IMR-90 (cell line): ENCODE measurements around the gene GADD45GIP1. TPM values are rescaled to one million over a fixed set of nuclear protein-coding genes. Genes with fewer than 3 reads are reported as not detected.

Source experiments
- ATAC-seq: fragments of 200-7000 bp; cut with Tn5 transposase; 2 replicates; pipeline ENCODE4 v1.9.1; 2020; ENCODE audit warnings: low read depth, mild to moderate bottlenecking, moderate library complexity
- BruUV-seq: library from RNA; stranded (reverse); fragments of 400-500 nt; replicated peaks from 2 replicates; lab custom pipeline; 2021; lab: Mats Ljungman, UMichigan
- CTCF ChIA-PET: fragments of 300-600 bp; formaldehyde crosslinking; extraction: SDS; loops from one replicate; lab custom pipeline; 2021; ENCODE audit warnings: antibody characterized with exemption; lab: Yijun Ruan, JAX
- POLR2A ChIA-PET: fragments of 300-600 bp; sonication (Branson Sonifier 250); formaldehyde crosslinking; loops from one replicate; lab custom pipeline; 2022; ENCODE audit warnings: antibody characterized with exemption; ENCODE audit not compliant: unreplicated experiment; lab: Charles Lee
- DNase-seq: peaks from one replicate; pipeline ENCODE4 v3.0.0; 2013
- H2AFZ ChIP-seq: replicated peaks from 2 replicates; pipeline ENCODE3; 2013; ENCODE audit warnings: low read length, mild to moderate bottlenecking; ENCODE audit not compliant: poor library complexity
- H2AK5ac ChIP-seq: 2 replicates; pipeline ENCODE4 v1.6.1; 2013; ENCODE audit warnings: low read depth, low read length, inconsistent platforms
- H2AK9ac ChIP-seq: replicated peaks from 2 replicates; pipeline ENCODE3; 2013; ENCODE audit warnings: mild to moderate bottlenecking, low read depth, low read length, moderate library complexity; ENCODE audit not compliant: poor library complexity
- H2BK120ac ChIP-seq: 2 replicates; pipeline ENCODE4 v1.6.1; 2013; ENCODE audit warnings: low read depth, low read length, inconsistent platforms
- H2BK15ac ChIP-seq: 3 replicates; pipeline ENCODE4 v1.6.1; 2013; ENCODE audit warnings: low read depth, low read length, inconsistent platforms
- H2BK20ac ChIP-seq: 2 replicates; pipeline ENCODE4 v1.6.1; 2013; ENCODE audit warnings: low read depth, mild to moderate bottlenecking, inconsistent platforms, low read length, moderate library complexity
- H2BK5ac ChIP-seq: 2 replicates; pipeline ENCODE4 v1.6.1; 2013; ENCODE audit warnings: mild to moderate bottlenecking, low read depth, low read length, inconsistent platforms; ENCODE audit not compliant: poor library complexity, severe bottlenecking
- H3K14ac ChIP-seq: replicated peaks from 2 replicates; pipeline ENCODE4 v1.6.1; 2013; ENCODE audit warnings: low read depth, low read length, inconsistent platforms
- H3K18ac ChIP-seq: 2 replicates; pipeline ENCODE4 v1.6.1; 2013; ENCODE audit warnings: low read depth, low read length, control low read depth
- H3K23ac ChIP-seq: 2 replicates; pipeline ENCODE4 v1.6.1; 2013; ENCODE audit warnings: low read depth, low read length, inconsistent platforms
- H3K27ac ChIP-seq: 2 replicates; pipeline ENCODE4 v1.5.1; 2013; ENCODE audit warnings: mild to moderate bottlenecking, control low read depth, low read length; ENCODE audit not compliant: insufficient read depth
- H3K27me3 ChIP-seq: 2 replicates; pipeline ENCODE4 v1.6.1; 2013; ENCODE audit warnings: low read length; ENCODE audit not compliant: control insufficient read depth, insufficient read depth
- H3K36me3 ChIP-seq: 2 replicates; pipeline ENCODE4 v1.6.1; 2013; ENCODE audit warnings: low read length, mixed read lengths; ENCODE audit not compliant: control insufficient read depth, insufficient read depth
- H3K4ac ChIP-seq: 2 replicates; pipeline ENCODE4 v1.6.1; 2013; ENCODE audit warnings: low read depth, low read length, inconsistent platforms
- H3K4me1 ChIP-seq: 2 replicates; pipeline ENCODE4 v1.6.1; 2013; ENCODE audit warnings: low read length, mixed read lengths; ENCODE audit not compliant: control insufficient read depth, insufficient read depth
- H3K4me2 ChIP-seq: 2 replicates; pipeline ENCODE4 v1.6.1; 2013; ENCODE audit warnings: low read depth, mild to moderate bottlenecking, control low read depth, low read length, moderate library complexity
- H3K4me3 ChIP-seq: 2 replicates; pipeline ENCODE4 v1.5.1; 2013; ENCODE audit warnings: low read depth, mild to moderate bottlenecking, control low read depth, low read length, moderate library complexity; ENCODE audit not compliant: insufficient read depth
- H3K56ac ChIP-seq: 2 replicates; pipeline ENCODE4 v1.6.1; 2013; ENCODE audit warnings: low read length, inconsistent platforms; ENCODE audit not compliant: insufficient read depth; ENCODE audit errors: extremely low read depth
- H3K79me1 ChIP-seq, 2 experiments: 2 replicates each; pipeline ENCODE4 v1.6.1; 2013; ENCODE audit warnings: low read length in 2 of 2, inconsistent platforms in 1 of 2, low read depth in 1 of 2
- H3K9ac ChIP-seq: 2 replicates; pipeline ENCODE4 v1.6.1; 2013; ENCODE audit warnings: low read depth, low read length, control low read depth
- H3K9me1 ChIP-seq: 2 replicates; pipeline ENCODE4 v1.6.1; 2013; ENCODE audit warnings: low read length, inconsistent platforms; ENCODE audit not compliant: insufficient read depth
- H3K9me3 ChIP-seq: 2 replicates; pipeline ENCODE4 v1.6.1; 2013; ENCODE audit warnings: low read length; ENCODE audit not compliant: control insufficient read depth, insufficient read depth
- H4K20me1 ChIP-seq: 2 replicates; pipeline ENCODE4 v1.6.1; 2013; ENCODE audit warnings: low read length, inconsistent platforms; ENCODE audit not compliant: insufficient read depth
- H4K5ac ChIP-seq: 2 replicates; pipeline ENCODE4 v1.6.1; 2013; ENCODE audit warnings: mild to moderate bottlenecking, low read depth, low read length, control low read depth
- H4K8ac ChIP-seq, 2 experiments: 2 replicates each; pipeline ENCODE4 v1.6.1; 2013; ENCODE audit warnings: low read depth in 2 of 2, low read length in 2 of 2, control low read depth in 1 of 2, inconsistent platforms in 1 of 2
- H4K91ac ChIP-seq: 2 replicates; pipeline ENCODE4 v1.6.1; 2013; ENCODE audit warnings: low read depth, low read length, inconsistent platforms; ENCODE audit not compliant: insufficient read depth
- BHLHE40 ChIP-seq: fragments of 150-350 bp; IDR thresholded peaks from 2 replicates; pipeline ENCODE4 v1.6.1; 2016; ENCODE audit warnings: mild to moderate bottlenecking, low read depth, low read length
- CHD1 ChIP-seq: IDR thresholded peaks from 2 replicates; pipeline ENCODE4 v1.6.1; 2012; ENCODE audit warnings: low read depth, low read length, improper control_type of control experiment
- CTCF ChIP-seq: conservative IDR thresholded peaks from 2 replicates; pipeline ENCODE4 v1.5.1; 2012; ENCODE audit warnings: mild to moderate bottlenecking, low read depth, low read length, improper control_type of control experiment
- ELK1 ChIP-seq: fragments of 150-350 bp; IDR thresholded peaks from 2 replicates; pipeline ENCODE4 v1.6.1; 2016; ENCODE audit warnings: low read depth, mild to moderate bottlenecking, low read length, moderate library complexity, borderline replicate concordance
- RCOR1 ChIP-seq: IDR thresholded peaks from 2 replicates; pipeline ENCODE4 v1.6.1; 2012; ENCODE audit warnings: mild to moderate bottlenecking, low read length, improper control_type of control experiment; ENCODE audit not compliant: insufficient replicate concordance
- RFX5 ChIP-seq: IDR thresholded peaks from 2 replicates; pipeline ENCODE4 v1.8.0; 2012; ENCODE audit warnings: low read depth, mild to moderate bottlenecking, low read length, moderate library complexity
- WGBS, 2 experiments: methylation state at CpG; one replicate each; pipeline versions ENCODE4 v1.1.5 to v1.1.7; 2013; ENCODE audit warnings: missing lambda C conversion rate in 2 of 2; ENCODE audit not compliant: insufficient read length in 1 of 2; ENCODE audit errors: extremely low coverage in 2 of 2; 5-methylcytosine and 5-hydroxymethylcytosine counted together
- dilution Hi-C: fragments of 300-500 bp; cut with HindIII; formaldehyde crosslinking; loops from one replicate; pipeline ENCODE4 v1.14.3; 2018; ENCODE audit warnings: low sequenced_read_pairs; ENCODE audit not compliant: unreplicated experiment
- in situ Hi-C: fragments of 300-500 bp; cut with MboI; formaldehyde crosslinking; loops from 3 replicates; pipeline ENCODE4 v1.14.3; 2019; ENCODE audit warnings: low sequenced_read_pairs, inconsistent platforms, mixed read lengths
- intact Hi-C: fragments of 100-400 bp; cut with micrococcal nuclease; formaldehyde crosslinking; loops from 2 replicates; pipeline ENCODE4 v1.10.0; 2022
- polyA plus RNA-seq, 3 experiments: library from polyadenylated mRNA; depleted of rRNA; stranded (reverse); fragments of >200 nt; gene quantifications; 2 replicates each; pipeline ENCODE4 v1.2.3, GENCODE V29; 2012; ENCODE audit warnings: low replicate concordance in 1 of 3
- total RNA-seq: library from RNA; depleted of rRNA; stranded (reverse); fragments of >200 nt; gene quantifications from 2 replicates; pipeline ENCODE4 v1.2.3, GENCODE V29; 2012
- TF ChIP-seq, protein P1 (sequence below): fragments of 150-350 bp; IDR thresholded peaks from 2 replicates; pipeline ENCODE4 v1.6.1; 2017; ENCODE audit warnings: mild to moderate bottlenecking, antibody characterized with exemption, low read length, low read depth

The GADD45GIP1 gene
- total and polyA plus RNA-seq, 2 of the 4 experiments (the other 2 are of a cell fraction): 13.3 to 42.4 TPM

DNA sequence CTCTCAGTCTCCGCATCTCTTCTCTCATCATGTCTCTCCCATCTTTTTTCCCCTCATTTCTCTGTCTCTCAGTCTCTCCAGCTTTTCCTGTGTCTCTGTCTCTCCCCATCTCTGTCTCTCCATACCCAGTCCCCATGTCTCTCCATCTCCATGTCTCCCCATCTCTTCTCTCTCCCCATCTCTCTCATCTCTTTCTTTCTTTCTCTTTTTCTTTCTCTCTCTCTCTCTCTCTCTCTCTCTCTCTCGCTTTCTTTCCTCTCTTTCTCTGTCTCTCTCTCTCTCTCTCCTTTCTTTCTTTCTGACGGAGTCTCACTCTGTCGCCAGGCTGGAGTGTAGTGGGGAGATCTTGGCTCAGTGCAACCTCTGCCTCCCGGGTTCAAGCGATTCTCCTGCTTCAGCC is 25.6 kb upstream of the GADD45GIP1 start:
- H2AK9ac ChIP-seq: no peak overlapping the region
- H4K91ac ChIP-seq: no peak overlapping the region
- no peaks in the 10 kb centered on the region; a peak in 1 of 4 replicates for H3K79me1 ChIP-seq
- H3K4me2 ChIP-seq: no peak overlapping the region
- in situ Hi-C loops (loop anchor here (5.0 to 25.0 kb wide), 2 partner anchors 110 to 755 kb away; a partner anchor contains a TSS), dilution Hi-C loops (no loop called here), intact Hi-C loops (loop anchor here (1.0 kb wide), 2 partner anchors 79 to 111 kb away; no protein-coding TSS in a partner anchor)
- ChIA-PET CTCF (interaction anchor here (4.3 kb wide), 1 partner anchor 79 kb away, joined by 25 read pairs; no protein-coding TSS in a partner anchor), POLR2A (interaction anchor here (0.7 kb wide), 1 partner anchor 182 kb away, joined by 3 read pairs; no protein-coding TSS in a partner anchor)
- H3K4me1 ChIP-seq: peaks cover 3% of the 10 kb centered on the region; the same call in 1 of the 2 replicates
- no peak overlapping the region for H3K9ac ChIP-seq
- H2AK5ac ChIP-seq: no peak overlapping the region; the same call in 1 of the 2 replicates
- ATAC-seq (no peak), DNase-seq (no peak)
- H3K9me3 ChIP-seq: no peaks in the 10 kb centered on the region
- H3K4me3 ChIP-seq: no peak overlapping the region
- H4K8ac ChIP-seq: no peak overlapping the region
- H2BK120ac ChIP-seq: no peak overlapping the region
- no peak overlapping the region for H2BK20ac ChIP-seq
- no peak overlapping the region for H2BK5ac ChIP-seq
- H3K9me1 ChIP-seq: 0 out of 2 replicates have a peak, but pooled peaks cover 2% of the 10 kb centered on the region
- H3K27me3 ChIP-seq: no peaks in the 10 kb centered on the region
- no TSS peak for BruUV-seq
- no peak overlapping the region for H3K23ac ChIP-seq
- no peak overlapping the region for H2AFZ ChIP-seq
- no peak overlapping the region for H3K18ac ChIP-seq
- no peak overlapping the region for H3K4ac ChIP-seq
- H3K36me3 ChIP-seq: no peaks in the 10 kb centered on the region
- H2BK15ac ChIP-seq: no peak overlapping the region
- H3K27ac ChIP-seq: no peak overlapping the region
- no peak overlapping the region for H3K14ac ChIP-seq
- H4K5ac ChIP-seq: no peak overlapping the region
- H3K56ac ChIP-seq: no peak overlapping the region
- no peak for TF ChIP-seq RFX5
- no peak for TF ChIP-seq BHLHE40
- TF ChIP-seq, protein P1, sequence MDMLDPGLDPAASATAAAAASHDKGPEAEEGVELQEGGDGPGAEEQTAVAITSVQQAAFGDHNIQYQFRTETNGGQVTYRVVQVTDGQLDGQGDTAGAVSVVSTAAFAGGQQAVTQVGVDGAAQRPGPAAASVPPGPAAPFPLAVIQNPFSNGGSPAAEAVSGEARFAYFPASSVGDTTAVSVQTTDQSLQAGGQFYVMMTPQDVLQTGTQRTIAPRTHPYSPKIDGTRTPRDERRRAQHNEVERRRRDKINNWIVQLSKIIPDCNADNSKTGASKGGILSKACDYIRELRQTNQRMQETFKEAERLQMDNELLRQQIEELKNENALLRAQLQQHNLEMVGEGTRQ: no peak
- no peak for TF ChIP-seq ELK1
- TF ChIP-seq CTCF: no peak
- TF ChIP-seq RCOR1: no peak
- no peak for TF ChIP-seq CHD1
- no peaks in the 10 kb centered on the region for H4K20me1 ChIP-seq
- WGBS, 2 experiments: 100% methylated on average over 1 of the region's 6 CpGs; no CpG with 5 or more reads in 1 of the 2 experiments
